CMK (cell line): ENCODE results near the gene RXFP2.

Source experiments
- DNase-seq: peaks from one replicate; pipeline ENCODE4 v3.0.0-alpha.2; 2010; ENCODE audit warnings: low read depth

Gene RXFP2

DNA sequence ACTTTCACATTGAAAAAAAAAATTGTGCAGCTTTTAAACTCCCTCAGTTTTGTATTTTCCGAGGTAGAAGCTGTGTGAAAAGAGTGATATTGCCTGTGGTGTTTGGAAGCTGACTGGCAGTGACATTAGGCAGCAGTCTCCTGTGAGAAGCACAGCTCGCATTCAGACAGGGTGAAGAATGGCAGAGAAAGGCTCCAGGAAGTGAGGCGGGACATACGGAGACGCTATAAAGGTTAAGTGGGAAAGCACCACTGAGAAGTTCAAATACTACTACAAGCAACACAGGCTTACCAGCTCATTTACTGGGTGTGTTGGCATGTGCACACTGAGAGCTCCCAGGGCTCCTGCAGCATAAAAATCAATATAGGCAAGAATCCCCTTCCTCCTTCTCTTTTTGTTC, 88.4 kb downstream of the RXFP2 start:
- DNase-seq: no peak

DNA sequence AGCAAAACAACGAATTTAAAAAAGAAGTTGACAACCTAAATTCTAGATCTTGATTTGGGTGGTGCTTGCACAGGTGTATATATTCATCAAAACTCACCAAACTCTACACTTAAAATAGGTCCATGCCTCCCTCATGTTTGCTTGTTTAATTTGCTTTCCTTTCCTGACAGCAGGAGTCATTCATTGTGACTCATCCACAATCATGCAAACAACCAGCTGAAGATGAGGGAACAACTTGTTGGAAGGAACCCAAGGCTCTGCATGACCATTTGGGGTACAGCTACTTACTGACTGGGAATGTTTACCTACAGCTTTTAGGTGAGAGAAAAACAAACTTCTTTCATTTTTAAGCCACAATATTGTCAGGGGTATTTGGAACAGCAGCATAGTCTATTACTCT, 96.6 kb downstream of the RXFP2 start:
- DNase-seq: no peak

DNA sequence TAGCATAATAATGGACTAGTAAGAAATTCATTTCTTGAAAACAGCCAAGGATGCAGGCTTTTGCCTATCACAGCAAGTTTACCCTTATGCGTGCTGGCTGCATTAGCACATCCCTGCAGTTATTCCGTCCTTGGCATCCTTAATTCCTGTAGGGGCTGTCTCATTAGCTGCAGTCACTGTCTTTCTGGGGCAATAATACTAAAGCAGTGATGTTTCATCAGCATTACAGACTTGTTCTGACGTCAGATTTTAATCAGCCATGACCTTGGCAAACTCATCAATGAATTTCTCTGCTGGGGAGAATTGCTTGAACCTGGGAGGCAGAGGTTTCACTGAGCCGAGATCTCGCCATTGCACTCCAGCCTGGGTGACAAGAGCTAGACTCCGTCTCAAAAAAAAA, 103.7 kb downstream of the RXFP2 start:
- no peak for DNase-seq

DNA sequence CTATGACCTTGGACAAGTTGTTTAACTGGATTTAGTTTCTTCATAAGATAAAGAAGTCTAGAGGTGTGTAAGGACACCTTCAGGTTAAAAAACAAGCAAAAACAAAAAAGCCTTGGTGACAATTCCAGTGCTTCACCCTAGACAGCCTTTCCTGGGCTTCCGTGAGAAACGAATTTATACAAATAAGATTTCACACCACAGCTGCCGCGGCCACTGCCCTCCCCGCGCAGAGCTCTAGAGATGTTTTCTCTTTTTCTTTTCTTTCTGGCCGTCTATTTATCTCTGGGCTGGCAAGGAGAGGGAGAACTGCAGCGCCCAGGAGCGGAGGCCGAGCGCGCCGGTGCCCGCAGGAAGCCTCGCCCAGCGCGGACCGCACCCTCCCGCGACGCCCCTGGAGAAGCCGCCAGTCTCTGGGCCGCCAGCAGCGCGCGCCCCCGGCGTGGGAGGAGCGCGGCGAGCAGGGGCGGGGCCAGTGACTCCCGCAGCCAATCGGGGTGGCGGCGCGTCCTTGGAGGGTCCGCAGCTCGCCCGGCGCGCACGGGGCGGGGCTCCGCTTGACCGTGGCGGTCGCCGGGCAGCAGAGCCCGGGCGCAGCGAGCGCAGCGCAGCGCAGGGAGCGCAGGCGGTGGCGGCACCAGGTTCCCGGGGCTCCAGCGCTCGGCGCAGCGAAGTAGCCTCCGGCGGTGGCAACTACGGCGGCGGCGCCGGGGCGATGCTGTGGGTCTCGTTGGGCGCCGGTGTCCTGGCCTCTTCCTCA, 107.0 kb downstream of the RXFP2 start:
- peak; percentile 53 for DNase-seq

DNA sequence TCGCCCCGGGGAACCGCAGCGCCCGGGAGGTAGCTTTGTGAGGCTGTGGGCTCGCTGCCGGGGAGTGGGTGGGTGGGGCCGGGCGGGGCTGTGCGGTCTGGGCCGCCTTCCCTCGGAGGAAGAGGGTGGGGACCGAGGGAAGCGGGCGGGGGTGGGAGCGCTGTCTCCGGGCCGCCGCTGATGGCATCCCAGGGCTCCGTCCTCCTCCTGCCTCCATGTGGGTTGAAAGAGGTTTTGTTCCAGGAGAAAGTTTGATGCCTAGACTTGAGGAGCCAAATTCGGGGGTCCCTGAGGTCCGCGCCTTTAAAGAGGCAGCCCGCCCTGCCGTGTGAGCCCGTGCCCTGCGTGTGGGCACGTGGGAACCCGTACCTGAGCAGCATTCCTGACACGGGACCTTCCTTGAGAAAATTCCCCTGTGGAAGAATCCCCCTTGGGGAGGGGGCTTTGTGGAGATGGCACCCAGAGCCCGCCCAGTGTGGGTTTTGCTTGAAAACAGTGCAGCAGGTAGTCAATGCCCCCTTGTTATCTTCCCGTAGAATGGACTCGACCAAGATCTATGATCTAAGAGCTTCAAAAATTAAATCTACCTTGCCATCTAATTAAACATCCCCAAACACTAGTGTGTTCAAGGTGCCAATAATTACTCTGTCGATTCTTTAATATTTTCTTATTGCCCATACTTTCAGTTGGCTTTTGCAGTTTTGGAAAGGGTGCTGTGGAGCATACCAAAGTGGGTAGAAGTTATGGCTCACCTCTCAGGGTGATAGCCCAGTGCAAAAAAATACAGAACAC, 107.8 kb downstream of the RXFP2 start:
- DNase-seq: no peak

DNA sequence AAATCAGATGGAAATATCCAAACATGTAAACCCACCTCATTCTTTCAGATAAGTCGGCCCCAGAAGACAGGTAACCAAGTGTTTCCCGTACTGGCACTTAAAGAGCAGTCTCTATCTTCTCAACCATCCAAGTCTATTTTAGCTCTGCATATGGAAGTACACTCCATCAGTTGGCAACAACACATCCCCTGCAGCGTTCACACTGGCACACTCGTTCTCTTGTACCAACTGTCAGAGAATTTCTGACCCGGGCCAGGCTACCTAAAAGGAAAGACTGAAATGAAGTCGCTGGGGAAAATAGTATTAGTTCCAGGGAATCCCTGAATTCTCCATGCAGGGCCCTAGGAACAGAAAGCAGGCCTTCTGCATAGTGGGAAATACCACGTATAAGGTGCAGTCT, 109.3 kb downstream of the RXFP2 start:
- no peak for DNase-seq

DNA sequence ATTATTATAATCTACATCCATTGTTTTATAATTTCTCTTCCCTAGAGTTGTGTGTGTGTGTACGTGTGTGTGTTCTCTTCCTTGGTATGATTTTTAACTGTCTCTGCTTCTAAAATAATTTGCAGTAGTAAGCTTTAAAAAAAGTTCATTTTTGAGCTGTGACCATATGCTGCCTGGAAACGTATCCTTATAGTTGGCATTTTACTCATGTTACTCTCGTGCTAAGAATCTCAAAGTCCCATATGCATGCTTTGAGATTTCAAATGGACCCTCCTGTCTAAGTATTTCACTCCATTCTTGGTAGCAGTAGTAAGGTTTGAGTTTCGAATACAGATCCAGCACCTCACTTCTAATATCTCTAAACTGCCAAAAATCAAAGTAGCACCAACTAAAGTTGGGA, 109.9 kb downstream of the RXFP2 start:
- DNase-seq: no peak

DNA sequence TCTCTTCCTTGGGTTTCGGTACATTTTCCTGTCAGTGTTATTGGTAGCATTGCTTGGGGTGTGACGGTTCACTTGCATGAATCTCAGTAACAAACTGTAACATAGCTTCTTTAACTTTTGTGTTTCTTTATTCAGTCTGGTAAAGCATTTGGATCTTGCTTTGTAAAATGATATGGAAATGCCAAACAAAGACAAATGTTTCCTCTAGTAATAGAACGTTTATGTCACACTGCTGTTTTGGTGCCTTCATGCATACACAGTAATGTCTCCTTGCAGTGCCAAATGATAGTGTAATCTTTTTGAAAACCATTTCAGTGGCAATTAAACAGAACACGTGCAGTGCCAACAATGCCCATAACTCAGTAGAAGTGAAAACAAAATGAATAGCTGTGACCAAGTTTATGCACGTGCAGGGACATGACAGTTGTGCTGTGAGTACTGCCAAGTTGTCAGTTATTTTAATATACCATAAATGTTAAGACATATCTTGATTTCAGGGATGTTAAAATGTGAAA, 110.8 kb downstream of the RXFP2 start:
- DNase-seq: no peak

DNA sequence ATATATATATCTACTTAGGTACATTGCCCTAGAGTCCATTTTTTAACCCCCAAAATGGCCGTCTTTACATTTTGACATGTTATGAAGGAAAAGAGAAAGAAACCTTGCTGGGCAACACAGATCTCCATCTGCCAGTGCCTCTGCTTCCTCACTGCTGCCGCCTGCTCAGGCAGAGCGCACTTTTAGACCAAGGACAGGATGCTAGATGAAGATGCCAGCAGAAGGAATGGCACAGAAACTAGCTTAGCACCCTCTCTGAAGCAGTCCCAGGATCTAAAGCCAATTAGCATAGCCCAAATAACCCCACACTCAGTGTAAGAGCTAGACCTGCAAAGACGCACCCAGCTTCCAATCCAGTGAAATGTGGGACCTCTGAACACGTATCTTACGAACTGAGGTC, 111.9 kb downstream of the RXFP2 start:
- DNase-seq: no peak
